ENCODE measurements around the gene CEP192. TPM values are rescaled to one million over a fixed set of nuclear protein-coding genes. Genes with fewer than 3 reads are reported as not detected.

Gene CEP192
- total RNA-seq, 2 donors from 2014 or later, result 26.4 to 35.6 TPM

DNA sequence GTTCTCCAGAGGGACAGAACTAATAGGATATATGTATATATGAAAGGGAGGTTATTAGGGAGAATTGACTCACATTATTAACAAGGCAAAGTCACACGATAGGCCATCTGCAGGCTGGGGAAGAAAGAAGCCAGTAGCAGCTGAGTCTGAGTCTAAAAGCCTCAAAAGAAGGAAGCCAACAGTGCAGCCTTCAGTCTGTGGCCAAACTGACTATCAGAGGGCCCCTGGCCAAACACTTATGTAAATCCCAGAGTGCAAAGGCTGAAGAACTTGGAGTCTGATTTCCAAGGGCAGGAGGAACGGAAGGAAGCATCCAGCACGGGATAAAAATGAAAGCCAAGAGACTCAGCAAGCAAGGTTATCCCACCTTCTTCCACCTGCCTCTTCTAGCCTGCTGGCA is 119.4 kb downstream of the CEP192 start:
- H3K36me3 ChIP-seq (ENCODE audit: control insufficient read depth, insufficient read depth, low read length), result peaks cover 89% of the 10 kb centered on the region
- peaks cover 10% of the 10 kb centered on the region for H3K4me1 ChIP-seq (ENCODE audit: control insufficient read depth, insufficient read depth, low read length)
- H3K9ac ChIP-seq (ENCODE audit: extremely low read depth, low read length, poor library complexity, severe bottlenecking), result no peak overlapping the region
- no peaks in the 10 kb centered on the region for H3K27me3 ChIP-seq (ENCODE audit: control insufficient read depth, insufficient read depth, low read length, poor library complexity, severe bottlenecking)
- peaks cover 27% of the 10 kb centered on the region for H3K9me3 ChIP-seq (ENCODE audit: control insufficient read depth, low read length)
- DNase-seq, result no peak
- Mint-ChIP-seq H3K9me3 (peaks cover 29% of the 10 kb centered on the region), H3K27me3 (ENCODE audit: insufficient read depth) (no peaks in the 10 kb centered on the region), H3K4me1 (peaks cover 14% of the 10 kb centered on the region), H3K36me3 (ENCODE audit: low read depth) (peaks cover 71% of the 10 kb centered on the region), H3K4me3 (no peak overlapping the region), H3K27ac (no peak overlapping the region)
- TF ChIP-seq, protein P1, sequence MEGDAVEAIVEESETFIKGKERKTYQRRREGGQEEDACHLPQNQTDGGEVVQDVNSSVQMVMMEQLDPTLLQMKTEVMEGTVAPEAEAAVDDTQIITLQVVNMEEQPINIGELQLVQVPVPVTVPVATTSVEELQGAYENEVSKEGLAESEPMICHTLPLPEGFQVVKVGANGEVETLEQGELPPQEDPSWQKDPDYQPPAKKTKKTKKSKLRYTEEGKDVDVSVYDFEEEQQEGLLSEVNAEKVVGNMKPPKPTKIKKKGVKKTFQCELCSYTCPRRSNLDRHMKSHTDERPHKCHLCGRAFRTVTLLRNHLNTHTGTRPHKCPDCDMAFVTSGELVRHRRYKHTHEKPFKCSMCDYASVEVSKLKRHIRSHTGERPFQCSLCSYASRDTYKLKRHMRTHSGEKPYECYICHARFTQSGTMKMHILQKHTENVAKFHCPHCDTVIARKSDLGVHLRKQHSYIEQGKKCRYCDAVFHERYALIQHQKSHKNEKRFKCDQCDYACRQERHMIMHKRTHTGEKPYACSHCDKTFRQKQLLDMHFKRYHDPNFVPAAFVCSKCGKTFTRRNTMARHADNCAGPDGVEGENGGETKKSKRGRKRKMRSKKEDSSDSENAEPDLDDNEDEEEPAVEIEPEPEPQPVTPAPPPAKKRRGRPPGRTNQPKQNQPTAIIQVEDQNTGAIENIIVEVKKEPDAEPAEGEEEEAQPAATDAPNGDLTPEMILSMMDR (conservative IDR thresholded peaks at IDR 0.05), result no peak
- H3K27ac ChIP-seq (ENCODE audit: low read depth, low read length), result no peak overlapping the region
- 94 to 97% methylated on average over 3 of the region's 3 CpGs for WGBS, 2 experiments (ENCODE audit: insufficient coverage in 1 of 2, insufficient read length in 1 of 2)
- H3K4me3 ChIP-seq (ENCODE audit: low read length), result no peak overlapping the region

DNA sequence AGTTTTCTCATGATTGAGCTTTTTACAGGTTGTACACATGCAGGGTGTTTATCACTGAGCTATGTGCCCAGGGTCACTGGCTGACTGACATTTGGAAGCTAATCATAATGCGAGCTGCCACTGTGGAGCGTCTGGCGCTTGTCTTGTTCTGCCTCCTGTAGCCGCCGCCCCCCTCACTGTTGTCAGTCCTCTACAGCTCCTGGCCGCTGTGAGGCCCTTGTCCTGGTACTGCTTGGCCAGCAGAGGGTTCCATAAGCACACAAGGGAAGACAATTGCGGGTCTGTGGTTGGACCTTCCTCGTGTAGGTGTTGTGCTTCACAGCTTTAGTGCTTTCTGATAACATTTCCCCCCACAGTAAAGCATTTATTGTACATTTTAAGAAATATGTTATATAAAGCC is 121.8 kb downstream of the CEP192 start:
- no peak overlapping the region for H3K4me3 ChIP-seq (ENCODE audit: low read length)
- peaks cover 10% of the 10 kb centered on the region for H3K4me1 ChIP-seq (ENCODE audit: control insufficient read depth, insufficient read depth, low read length)
- peaks cover 87% of the 10 kb centered on the region for H3K36me3 ChIP-seq (ENCODE audit: control insufficient read depth, insufficient read depth, low read length)
- H3K27ac Mint-ChIP-seq, result no peak overlapping the region
- TF ChIP-seq, protein P1 (conservative IDR thresholded peaks at IDR 0.05), result peak; percentile 79
- no peak overlapping the region for H3K4me3 Mint-ChIP-seq
- peaks cover 14% of the 10 kb centered on the region for H3K9me3 ChIP-seq (ENCODE audit: control insufficient read depth, low read length)
- H3K36me3 Mint-ChIP-seq (ENCODE audit: low read depth), result peaks cover 64% of the 10 kb centered on the region
- peaks cover 18% of the 10 kb centered on the region for H3K4me1 Mint-ChIP-seq
- no peak overlapping the region for H3K9ac ChIP-seq (ENCODE audit: extremely low read depth, low read length, poor library complexity, severe bottlenecking)
- DNase-seq, result peak; percentile 94
- peak overlapping the region; percentile 42 for H3K27ac ChIP-seq (ENCODE audit: low read depth, low read length)
- H3K27me3 ChIP-seq (ENCODE audit: control insufficient read depth, insufficient read depth, low read length, poor library complexity, severe bottlenecking), result no peaks in the 10 kb centered on the region
- WGBS, 2 experiments (ENCODE audit: insufficient coverage in 1 of 2, insufficient read length in 1 of 2), result 4 to 29% methylated on average over 5 to 6 of the region's 8 CpGs
- H3K27me3 Mint-ChIP-seq (ENCODE audit: insufficient read depth), result no peaks in the 10 kb centered on the region
- peaks cover 15% of the 10 kb centered on the region for H3K9me3 Mint-ChIP-seq

DNA sequence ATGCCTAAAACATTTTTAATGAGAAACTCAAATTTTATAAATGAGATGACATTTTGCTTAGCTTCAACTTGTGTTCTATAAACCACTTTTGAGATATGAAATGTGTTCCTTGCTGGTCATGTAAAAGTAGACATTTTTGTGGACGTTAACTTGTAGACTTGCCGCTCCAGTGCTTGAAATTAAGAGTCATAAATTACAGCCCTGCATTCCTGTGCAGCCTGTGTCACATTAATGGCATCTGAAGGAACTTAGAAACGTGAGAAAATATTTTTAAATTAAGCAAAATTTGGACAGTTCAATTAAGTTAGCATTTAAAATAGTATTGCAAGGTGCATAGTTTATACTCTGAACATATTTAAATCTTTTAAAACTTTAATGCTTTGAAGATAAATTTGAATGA is 129.1 kb downstream of the CEP192 start:
- WGBS, 2 experiments (ENCODE audit: insufficient coverage in 1 of 2, insufficient read length in 1 of 2), result 99 to 100% methylated on average over 2 to 3 of the region's 3 CpGs
- no peak overlapping the region for H3K4me3 Mint-ChIP-seq
- TF ChIP-seq, protein P1 (conservative IDR thresholded peaks at IDR 0.05), result no peak
- Histone ChIP-seq H3K36me3 (ENCODE audit: control insufficient read depth, insufficient read depth, low read length) (peaks cover 85% of the 10 kb centered on the region), H3K4me3 (ENCODE audit: low read length) (no peak overlapping the region), H3K9ac (ENCODE audit: extremely low read depth, low read length, poor library complexity, severe bottlenecking) (no peak overlapping the region), H3K4me1 (ENCODE audit: control insufficient read depth, insufficient read depth, low read length) (no peaks in the 10 kb centered on the region), H3K27ac (ENCODE audit: low read depth, low read length) (peak overlapping the region; percentile 96), H3K27me3 (ENCODE audit: control insufficient read depth, insufficient read depth, low read length, poor library complexity, severe bottlenecking) (no peaks in the 10 kb centered on the region), H3K9me3 (ENCODE audit: control insufficient read depth, low read length) (no peaks in the 10 kb centered on the region)
- no peaks in the 10 kb centered on the region for H3K9me3 Mint-ChIP-seq
- H3K27me3 Mint-ChIP-seq (ENCODE audit: insufficient read depth), result no peaks in the 10 kb centered on the region
- no peak overlapping the region for H3K27ac Mint-ChIP-seq
- peaks cover 49% of the 10 kb centered on the region for H3K36me3 Mint-ChIP-seq (ENCODE audit: low read depth)
- H3K4me1 Mint-ChIP-seq, result peaks cover 7% of the 10 kb centered on the region
- no peak for DNase-seq

Data from endodermal cell (in vitro differentiated cells).